A549 (cell line): ENCODE measurements around the gene SUSD5.

ENCODE experiments used
- HDAC2 ChIP-seq: fragments of 200-600 bp; sonication (generic); IDR thresholded peaks from 2 replicates; pipeline ENCODE4 v1.6.1; 2016
- POLR2A ChIP-seq: IDR thresholded peaks from 2 replicates; pipeline ENCODE4 v1.6.1; 2012; ENCODE audit warnings: mild to moderate bottlenecking, low read length
- RCOR1 ChIP-seq: fragments of 150-350 bp; IDR thresholded peaks from 2 replicates; pipeline ENCODE4 v1.6.1; 2014; ENCODE audit warnings: antibody characterized with exemption, low read length, low read depth
- RFX5 ChIP-seq: fragments of 450-650 bp; IDR thresholded peaks from 2 replicates; pipeline ENCODE4 v1.7.1; 2014; ENCODE audit warnings: antibody characterized with exemption, mild to moderate bottlenecking, moderate library complexity
- SMC3 ChIP-seq: fragments of >200 bp; sonication (Bioruptor Twin); formaldehyde crosslinking; IDR thresholded peaks from 3 replicates; pipeline ENCODE4 v1.6.1; 2018; ENCODE audit warnings: inconsistent platforms
- ZFP36 ChIP-seq: fragments of 450-650 bp; IDR thresholded peaks from 2 replicates; pipeline ENCODE4 v1.6.1; 2014; ENCODE audit warnings: borderline replicate concordance; ENCODE audit not compliant: partially characterized antibody
- ZSCAN20 ChIP-seq: fragments of 250-450 bp; sonication (Bioruptor Pico); IDR thresholded peaks from 2 replicates; pipeline ENCODE4 v1.8.0; 2022; ENCODE audit warnings: mild to moderate bottlenecking, moderate library complexity
- TF ChIP-seq, protein P1 (sequence below): fragments of >200 bp; sonication (Bioruptor Twin); formaldehyde crosslinking; IDR thresholded peaks from 3 replicates; pipeline ENCODE4 v1.5.1; 2016
- TF ChIP-seq, protein P2 (sequence below): IDR thresholded peaks from 2 replicates; pipeline ENCODE4 v1.6.1; 2012; ENCODE audit warnings: low read depth, borderline replicate concordance
- TF ChIP-seq, protein P3 (sequence below): fragments of 200-600 bp; sonication (generic); IDR thresholded peaks from 2 replicates; pipeline ENCODE4 v1.6.1; 2016; ENCODE audit warnings: antibody characterized with exemption, mild to moderate bottlenecking, moderate library complexity

DNA sequence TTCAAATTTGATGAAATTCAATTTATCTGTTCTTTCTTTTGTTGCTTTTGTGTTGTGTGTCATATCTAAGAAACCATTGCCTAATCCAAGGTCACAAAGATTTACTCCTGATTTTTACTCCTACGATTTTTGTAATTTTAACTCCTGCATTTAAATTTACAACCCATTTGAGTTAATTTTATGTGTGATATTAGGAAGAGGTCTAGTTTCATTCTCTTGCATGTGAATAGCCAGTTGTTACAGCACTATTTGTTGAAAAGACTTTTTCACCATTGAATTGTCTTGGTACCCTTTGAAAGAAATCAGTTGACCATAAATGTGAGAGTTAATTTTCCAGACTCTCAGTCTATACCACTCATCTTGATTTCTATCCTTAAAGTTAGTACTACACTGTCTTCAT, 80.9 kb downstream of the SUSD5 start:
- TF ChIP-seq, protein P1, sequence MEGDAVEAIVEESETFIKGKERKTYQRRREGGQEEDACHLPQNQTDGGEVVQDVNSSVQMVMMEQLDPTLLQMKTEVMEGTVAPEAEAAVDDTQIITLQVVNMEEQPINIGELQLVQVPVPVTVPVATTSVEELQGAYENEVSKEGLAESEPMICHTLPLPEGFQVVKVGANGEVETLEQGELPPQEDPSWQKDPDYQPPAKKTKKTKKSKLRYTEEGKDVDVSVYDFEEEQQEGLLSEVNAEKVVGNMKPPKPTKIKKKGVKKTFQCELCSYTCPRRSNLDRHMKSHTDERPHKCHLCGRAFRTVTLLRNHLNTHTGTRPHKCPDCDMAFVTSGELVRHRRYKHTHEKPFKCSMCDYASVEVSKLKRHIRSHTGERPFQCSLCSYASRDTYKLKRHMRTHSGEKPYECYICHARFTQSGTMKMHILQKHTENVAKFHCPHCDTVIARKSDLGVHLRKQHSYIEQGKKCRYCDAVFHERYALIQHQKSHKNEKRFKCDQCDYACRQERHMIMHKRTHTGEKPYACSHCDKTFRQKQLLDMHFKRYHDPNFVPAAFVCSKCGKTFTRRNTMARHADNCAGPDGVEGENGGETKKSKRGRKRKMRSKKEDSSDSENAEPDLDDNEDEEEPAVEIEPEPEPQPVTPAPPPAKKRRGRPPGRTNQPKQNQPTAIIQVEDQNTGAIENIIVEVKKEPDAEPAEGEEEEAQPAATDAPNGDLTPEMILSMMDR = no peak
- TF ChIP-seq ZSCAN20 (CRISPR knock-in tag) (no peak), ZFP36 (no peak), HDAC2 (no peak), RCOR1 (no peak), POLR2A (no peak), RFX5 (no peak), SMC3 (no peak)
- TF ChIP-seq, protein P2, sequence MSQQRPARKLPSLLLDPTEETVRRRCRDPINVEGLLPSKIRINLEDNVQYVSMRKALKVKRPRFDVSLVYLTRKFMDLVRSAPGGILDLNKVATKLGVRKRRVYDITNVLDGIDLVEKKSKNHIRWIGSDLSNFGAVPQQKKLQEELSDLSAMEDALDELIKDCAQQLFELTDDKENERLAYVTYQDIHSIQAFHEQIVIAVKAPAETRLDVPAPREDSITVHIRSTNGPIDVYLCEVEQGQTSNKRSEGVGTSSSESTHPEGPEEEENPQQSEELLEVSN = no peak
- TF ChIP-seq, protein P3, sequence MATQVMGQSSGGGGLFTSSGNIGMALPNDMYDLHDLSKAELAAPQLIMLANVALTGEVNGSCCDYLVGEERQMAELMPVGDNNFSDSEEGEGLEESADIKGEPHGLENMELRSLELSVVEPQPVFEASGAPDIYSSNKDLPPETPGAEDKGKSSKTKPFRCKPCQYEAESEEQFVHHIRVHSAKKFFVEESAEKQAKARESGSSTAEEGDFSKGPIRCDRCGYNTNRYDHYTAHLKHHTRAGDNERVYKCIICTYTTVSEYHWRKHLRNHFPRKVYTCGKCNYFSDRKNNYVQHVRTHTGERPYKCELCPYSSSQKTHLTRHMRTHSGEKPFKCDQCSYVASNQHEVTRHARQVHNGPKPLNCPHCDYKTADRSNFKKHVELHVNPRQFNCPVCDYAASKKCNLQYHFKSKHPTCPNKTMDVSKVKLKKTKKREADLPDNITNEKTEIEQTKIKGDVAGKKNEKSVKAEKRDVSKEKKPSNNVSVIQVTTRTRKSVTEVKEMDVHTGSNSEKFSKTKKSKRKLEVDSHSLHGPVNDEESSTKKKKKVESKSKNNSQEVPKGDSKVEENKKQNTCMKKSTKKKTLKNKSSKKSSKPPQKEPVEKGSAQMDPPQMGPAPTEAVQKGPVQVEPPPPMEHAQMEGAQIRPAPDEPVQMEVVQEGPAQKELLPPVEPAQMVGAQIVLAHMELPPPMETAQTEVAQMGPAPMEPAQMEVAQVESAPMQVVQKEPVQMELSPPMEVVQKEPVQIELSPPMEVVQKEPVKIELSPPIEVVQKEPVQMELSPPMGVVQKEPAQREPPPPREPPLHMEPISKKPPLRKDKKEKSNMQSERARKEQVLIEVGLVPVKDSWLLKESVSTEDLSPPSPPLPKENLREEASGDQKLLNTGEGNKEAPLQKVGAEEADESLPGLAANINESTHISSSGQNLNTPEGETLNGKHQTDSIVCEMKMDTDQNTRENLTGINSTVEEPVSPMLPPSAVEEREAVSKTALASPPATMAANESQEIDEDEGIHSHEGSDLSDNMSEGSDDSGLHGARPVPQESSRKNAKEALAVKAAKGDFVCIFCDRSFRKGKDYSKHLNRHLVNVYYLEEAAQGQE = no peak
